Endothelial cell of umbilical vein (primary cell): Measurements from ENCODE around the gene ATP2B2. TPM values are rescaled to one million over a fixed set of nuclear protein-coding genes. Genes with fewer than 3 reads are reported as not detected.

Experiments
- BruUV-seq: library from RNA; stranded (reverse); fragments of 400-500 nt; replicated peaks from 2 replicates; lab custom pipeline; 2021; lab: Mats Ljungman, UMichigan
- CTCF ChIA-PET: fragments of 300-600, 350-600 bp; sonication (Branson Sonifier 250); formaldehyde crosslinking; loops from one replicate; lab custom pipeline; 2021; ENCODE audit warnings: antibody characterized with exemption, inconsistent platforms; lab: Charles Lee
- POLR2A ChIA-PET: fragments of 300-600, 350-600 bp; sonication (Branson Sonifier 250); formaldehyde crosslinking; loops from one replicate; lab custom pipeline; 2021; ENCODE audit warnings: antibody characterized with exemption, inconsistent platforms; lab: Charles Lee
- DNase-seq: peaks from one replicate; pipeline ENCODE4 v3.0.0-alpha.2; 2011; ENCODE audit warnings: low read depth, low spot score
- FAIRE-seq: peaks from 2 replicates; lab custom pipeline; 2011; peaks lifted over from hg19 to GRCh38; lab: Jason Lieb, UNC
- H2AFZ ChIP-seq: 2 replicates; pipeline ENCODE4 v1.6.0; 2012; ENCODE audit warnings: low read depth, low read length, control low read depth, inconsistent platforms
- H3K27ac ChIP-seq: 2 replicates; pipeline ENCODE4 v1.5.1; 2011; ENCODE audit warnings: low read depth, mild to moderate bottlenecking, control low read depth, low read length, moderate library complexity; ENCODE audit not compliant: insufficient read depth
- H3K27me3 ChIP-seq, 2 experiments: 2 replicates each; pipeline versions ENCODE4 v1.6.0 to v1.6.1; 2011; ENCODE audit warnings: low read length in 2 of 2, mixed read lengths in 1 of 2; ENCODE audit not compliant: control insufficient read depth in 2 of 2, insufficient read depth in 2 of 2
- H3K36me3 ChIP-seq, 2 experiments: 2 replicates in 1 of 2; 3 replicates in 1 of 2; pipeline ENCODE4 v1.5.1; 2011; ENCODE audit warnings: low read length in 2 of 2, mild to moderate bottlenecking in 1 of 2, moderate library complexity in 1 of 2; ENCODE audit not compliant: control insufficient read depth in 2 of 2, insufficient read depth in 2 of 2; ENCODE audit errors: extremely low read depth in 1 of 2
- H3K4me1 ChIP-seq: 3 replicates; pipeline ENCODE4 v1.5.1; 2011; ENCODE audit warnings: mild to moderate bottlenecking, low read length; ENCODE audit not compliant: control insufficient read depth, insufficient read depth; ENCODE audit errors: extremely low read depth
- H3K4me2 ChIP-seq: 2 replicates; pipeline ENCODE4 v1.6.1; 2011; ENCODE audit warnings: low read length, control low read depth, mixed read lengths; ENCODE audit not compliant: insufficient read depth
- H3K4me3 ChIP-seq, 3 experiments: fragments of 200-600 bp in 1 of 3; sonication (generic), shearing (Covaris generic) in 1 of 3; replicated peaks in 1 of 3; 2 replicates each; pipeline ENCODE4 v1.5.1; 2011 to 2016; ENCODE audit warnings: control low read depth in 3 of 3, low read length in 3 of 3, mild to moderate bottlenecking in 2 of 3, inconsistent platforms in 1 of 3, low read depth in 1 of 3, moderate library complexity in 1 of 3; ENCODE audit not compliant: insufficient read depth in 1 of 3
- H3K79me2 ChIP-seq: 2 replicates; pipeline ENCODE4 v1.6.0; 2012; ENCODE audit warnings: low read length, inconsistent platforms; ENCODE audit not compliant: control insufficient read depth, insufficient read depth
- H3K9ac ChIP-seq: replicated peaks from 2 replicates; pipeline ENCODE3; 2011; ENCODE audit warnings: low read length, control low read depth; ENCODE audit not compliant: insufficient read depth; ENCODE audit errors: extremely low read depth
- H3K9me1 ChIP-seq: replicated peaks from 3 replicates; pipeline ENCODE4 v1.6.0; 2011; ENCODE audit warnings: mild to moderate bottlenecking, low read length; ENCODE audit not compliant: control insufficient read depth, insufficient read depth; ENCODE audit errors: extremely low read depth
- H3K9me3 ChIP-seq: replicated peaks from 2 replicates; pipeline ENCODE4 v1.5.1; 2012; ENCODE audit warnings: low read length, inconsistent platforms; ENCODE audit not compliant: control insufficient read depth, insufficient read depth
- H4K20me1 ChIP-seq: replicated peaks from 2 replicates; pipeline ENCODE3; 2011; ENCODE audit warnings: mild to moderate bottlenecking, low read length; ENCODE audit not compliant: control insufficient read depth, insufficient read depth; ENCODE audit errors: extremely low read depth
- EZH2 ChIP-seq: IDR thresholded peaks from 2 replicates; pipeline ENCODE4 v1.6.1; 2012; ENCODE audit warnings: borderline replicate concordance, low read depth, mild to moderate bottlenecking, moderate library complexity, low read length, inconsistent platforms; ENCODE audit not compliant: severe bottlenecking
- FOS ChIP-seq: IDR thresholded peaks from 2 replicates; pipeline ENCODE4 v1.6.1; 2011; ENCODE audit warnings: mild to moderate bottlenecking, low read length, moderate library complexity, borderline replicate concordance; ENCODE audit not compliant: insufficient read depth
- GATA2 ChIP-seq: IDR thresholded peaks from 2 replicates; pipeline ENCODE4 v1.7.0; 2011; ENCODE audit warnings: low read depth, mild to moderate bottlenecking, moderate library complexity, mixed read lengths, low read length; ENCODE audit not compliant: insufficient read length, insufficient read depth
- JUN ChIP-seq: IDR thresholded peaks from 2 replicates; pipeline ENCODE4 v1.6.1; 2011; ENCODE audit warnings: borderline replicate concordance, low read depth; ENCODE audit not compliant: insufficient read length, insufficient read depth
- MYC ChIP-seq: IDR thresholded peaks from one replicate; pipeline ENCODE4 v1.6.1; 2011; ENCODE audit warnings: mild to moderate bottlenecking, low read depth, low read length
- POLR2A ChIP-seq: IDR thresholded peaks from 2 replicates; pipeline ENCODE4 v1.6.1; 2012; ENCODE audit warnings: low read depth, mild to moderate bottlenecking, control low read depth, low read length
- POLR2AphosphoS5 ChIP-seq: IDR thresholded peaks from 2 replicates; pipeline ENCODE4 v1.6.1; 2012; ENCODE audit warnings: low read depth, mild to moderate bottlenecking, control low read depth, low read length, moderate library complexity; ENCODE audit not compliant: insufficient read depth
- dilution Hi-C: fragments of 300-500 bp; cut with MboI; formaldehyde crosslinking; loops from one replicate; pipeline ENCODE4 v1.15.0; 2019; ENCODE audit warnings: low sequenced_read_pairs; ENCODE audit not compliant: extremely low pct_ligation_motif_present
- intact Hi-C: fragments of 100-400 bp; cut with micrococcal nuclease; formaldehyde crosslinking; loops from one replicate; pipeline ENCODE4 v1.10.0; 2022
- polyA plus RNA-seq, 4 experiments: library from polyadenylated mRNA; depleted of rRNA in 3 of 4; stranded (reverse) in 3 of 4; unstranded in 1 of 4; fragments of >200 nt; gene quantifications; 2 replicates each; pipeline versions ENCODE4 v1.2.1 to v1.2.3, GENCODE V29; 2011 to 2012; ENCODE audit warnings: missing spikeins in 1 of 4
- total RNA-seq: library from RNA; stranded (reverse); gene quantifications from 2 replicates; pipeline ENCODE4 v1.2.3, GENCODE V29; 2021
- TF ChIP-seq, protein P1 (sequence below): IDR thresholded peaks from 2 replicates; pipeline ENCODE4 v1.6.1; 2011; ENCODE audit not compliant: insufficient read depth, insufficient read length
- TF ChIP-seq, protein P2 (sequence below), 2 donors: IDR thresholded peaks; 1 replicate in 1 of 2; 2 replicates in 1 of 2; pipeline ENCODE4 v1.5.1; 2011; ENCODE audit warnings: low read length in 2 of 2, mild to moderate bottlenecking in 2 of 2, moderate library complexity in 2 of 2, control low read depth in 1 of 2, inconsistent platforms in 1 of 2, low read depth in 1 of 2; ENCODE audit not compliant: insufficient read depth in 1 of 2; ENCODE audit errors: extremely low read depth in 1 of 2

ATP2B2 gene
- total and polyA plus RNA-seq, 2 donors (not counting 3 experiments of a cell fraction or from before 2014, with no cell fraction given): not detected

DNA sequence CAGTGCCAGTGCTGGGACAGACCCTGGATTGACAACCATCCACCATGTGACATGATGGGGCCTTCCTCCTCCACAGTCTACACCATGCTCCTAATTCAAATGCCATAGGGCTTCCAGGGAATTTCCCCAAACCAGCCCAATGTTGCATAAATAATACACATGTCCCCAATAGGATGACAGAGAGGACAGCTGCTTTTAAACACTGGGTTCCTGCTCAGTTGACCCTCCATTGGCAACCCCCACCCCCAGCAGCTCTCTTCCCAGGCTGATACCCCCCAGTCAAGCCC, 28.3 kb upstream of the ATP2B2 start:
- Histone ChIP-seq H3K9me3 (no peaks in the 10 kb centered on the region), H3K79me2 (no peaks in the 10 kb centered on the region), H3K9me1 (no peaks in the 10 kb centered on the region), H3K27me3 (no peaks in the 10 kb centered on the region), H3K4me2 (no peak overlapping the region), H2AFZ (no peak overlapping the region), H3K27ac (no peak overlapping the region), H3K4me3 (no peak overlapping the region), H3K36me3 (no peaks in the 10 kb centered on the region), H3K4me1 (no peaks in the 10 kb centered on the region), H3K9ac (no peak overlapping the region), H4K20me1 (no peaks in the 10 kb centered on the region)
- no peak for TF ChIP-seq MYC
- TF ChIP-seq JUN: no peak
- CTCF ChIA-PET: no interaction called here
- DNase-seq (no peak), FAIRE-seq (no peak)
- intact Hi-C loops: no loop called here
- BruUV-seq: no TSS peak
- dilution Hi-C loops: no loop called here
- POLR2A ChIA-PET: no interaction called here

DNA sequence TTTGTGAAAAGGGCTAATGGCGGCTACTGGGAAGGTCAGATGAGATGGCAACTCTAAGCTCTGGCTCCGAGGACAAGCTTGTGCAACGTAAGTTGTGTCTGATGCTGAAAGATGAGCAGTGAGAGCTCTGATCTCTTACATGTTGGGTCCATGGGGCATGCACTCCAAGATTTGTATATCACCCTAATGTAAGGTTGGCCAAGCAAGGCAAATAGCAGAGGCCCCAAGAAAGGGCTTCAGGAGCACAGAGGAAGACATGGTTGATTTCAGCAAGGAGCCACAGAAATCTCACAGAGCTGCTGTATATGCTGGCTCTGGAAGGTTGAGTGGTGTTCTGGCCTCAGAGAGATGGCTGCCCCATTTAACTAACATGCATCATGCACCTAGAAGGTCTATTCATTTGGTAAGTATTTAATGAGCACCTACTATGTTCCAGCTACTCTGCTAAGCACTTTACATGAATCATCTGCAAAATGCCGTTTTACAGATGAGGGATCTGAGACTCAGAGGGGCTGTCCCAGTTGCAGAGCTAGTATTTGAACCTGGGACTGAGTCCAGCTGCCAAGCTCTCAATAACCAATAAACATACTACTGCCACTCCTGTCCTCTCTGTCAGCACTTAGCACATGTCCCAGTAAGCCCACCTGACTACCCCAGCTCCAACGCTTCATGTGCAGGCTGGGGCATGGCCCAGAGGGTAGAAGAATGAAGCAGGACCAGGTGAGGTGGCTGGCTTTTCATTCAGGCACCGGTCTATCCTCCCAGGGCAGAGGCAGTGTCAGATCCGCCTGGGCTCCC, 27.8 kb upstream of the ATP2B2 start:
- Histone ChIP-seq H4K20me1 (no peaks in the 10 kb centered on the region), H3K27me3 (no peaks in the 10 kb centered on the region), H3K9me3 (no peaks in the 10 kb centered on the region), H3K4me1 (no peaks in the 10 kb centered on the region), H2AFZ (no peak overlapping the region), H3K9me1 (no peaks in the 10 kb centered on the region), H3K9ac (no peak overlapping the region), H3K36me3 (no peaks in the 10 kb centered on the region), H3K79me2 (no peaks in the 10 kb centered on the region), H3K27ac (no peak overlapping the region), H3K4me2 (no peak overlapping the region), H3K4me3 (no peak overlapping the region)
- no peak for FAIRE-seq
- TF ChIP-seq FOS (no peak), GATA2 (no peak), POLR2AphosphoS5 (no peak), POLR2A (no peak), EZH2 (no peak), MYC (no peak), JUN (no peak)
- TF ChIP-seq, protein P1, sequence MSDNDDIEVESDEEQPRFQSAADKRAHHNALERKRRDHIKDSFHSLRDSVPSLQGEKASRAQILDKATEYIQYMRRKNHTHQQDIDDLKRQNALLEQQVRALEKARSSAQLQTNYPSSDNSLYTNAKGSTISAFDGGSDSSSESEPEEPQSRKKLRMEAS: no peak
- TF ChIP-seq, protein P2, sequence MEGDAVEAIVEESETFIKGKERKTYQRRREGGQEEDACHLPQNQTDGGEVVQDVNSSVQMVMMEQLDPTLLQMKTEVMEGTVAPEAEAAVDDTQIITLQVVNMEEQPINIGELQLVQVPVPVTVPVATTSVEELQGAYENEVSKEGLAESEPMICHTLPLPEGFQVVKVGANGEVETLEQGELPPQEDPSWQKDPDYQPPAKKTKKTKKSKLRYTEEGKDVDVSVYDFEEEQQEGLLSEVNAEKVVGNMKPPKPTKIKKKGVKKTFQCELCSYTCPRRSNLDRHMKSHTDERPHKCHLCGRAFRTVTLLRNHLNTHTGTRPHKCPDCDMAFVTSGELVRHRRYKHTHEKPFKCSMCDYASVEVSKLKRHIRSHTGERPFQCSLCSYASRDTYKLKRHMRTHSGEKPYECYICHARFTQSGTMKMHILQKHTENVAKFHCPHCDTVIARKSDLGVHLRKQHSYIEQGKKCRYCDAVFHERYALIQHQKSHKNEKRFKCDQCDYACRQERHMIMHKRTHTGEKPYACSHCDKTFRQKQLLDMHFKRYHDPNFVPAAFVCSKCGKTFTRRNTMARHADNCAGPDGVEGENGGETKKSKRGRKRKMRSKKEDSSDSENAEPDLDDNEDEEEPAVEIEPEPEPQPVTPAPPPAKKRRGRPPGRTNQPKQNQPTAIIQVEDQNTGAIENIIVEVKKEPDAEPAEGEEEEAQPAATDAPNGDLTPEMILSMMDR (IDR thresholded peaks at IDR 0.05; ENCODE audit: extremely low read depth in 1 of 2, insufficient read depth in 1 of 2, low read depth in 1 of 2, low read length in 2 of 2): no peak
- POLR2A ChIA-PET: no interaction called here
- BruUV-seq: no TSS peak
- dilution Hi-C loops (no loop called here), intact Hi-C loops (no loop called here)
- DNase-seq: no peak
- CTCF ChIA-PET: no interaction called here
